T-helper 1 cell treated with Interleukin-12 subunit alpha and Interleukin-12 subunit beta and Interleukin-4 antibody, amounts not matched to agents 30 μg/mL and 1 μg/mL, for 36 hours (primary cell): ENCODE data around the gene TAS2R46.

Experiments used
- H3K27ac Mint-ChIP-seq: one replicate; pipeline ENCODE4 v1.8.0; 2021; ENCODE audit warnings: mild to moderate bottlenecking, mixed read lengths
- H3K27me3 Mint-ChIP-seq: one replicate; pipeline ENCODE4 v1.8.0; 2021; ENCODE audit warnings: low read depth, mixed read lengths
- H3K36me3 Mint-ChIP-seq: one replicate; pipeline ENCODE4 v1.8.0; 2021; ENCODE audit warnings: low read depth, mixed read lengths
- H3K4me1 Mint-ChIP-seq: one replicate; pipeline ENCODE4 v1.8.0; 2021; ENCODE audit warnings: low read depth, mixed read lengths
- H3K4me3 Mint-ChIP-seq: one replicate; pipeline ENCODE4 v1.8.0; 2021; ENCODE audit warnings: mild to moderate bottlenecking, moderate library complexity, mixed read lengths
- H3K9me3 Mint-ChIP-seq: one replicate; pipeline ENCODE4 v1.8.0; 2021; ENCODE audit warnings: mixed read lengths

TAS2R46 gene

DNA sequence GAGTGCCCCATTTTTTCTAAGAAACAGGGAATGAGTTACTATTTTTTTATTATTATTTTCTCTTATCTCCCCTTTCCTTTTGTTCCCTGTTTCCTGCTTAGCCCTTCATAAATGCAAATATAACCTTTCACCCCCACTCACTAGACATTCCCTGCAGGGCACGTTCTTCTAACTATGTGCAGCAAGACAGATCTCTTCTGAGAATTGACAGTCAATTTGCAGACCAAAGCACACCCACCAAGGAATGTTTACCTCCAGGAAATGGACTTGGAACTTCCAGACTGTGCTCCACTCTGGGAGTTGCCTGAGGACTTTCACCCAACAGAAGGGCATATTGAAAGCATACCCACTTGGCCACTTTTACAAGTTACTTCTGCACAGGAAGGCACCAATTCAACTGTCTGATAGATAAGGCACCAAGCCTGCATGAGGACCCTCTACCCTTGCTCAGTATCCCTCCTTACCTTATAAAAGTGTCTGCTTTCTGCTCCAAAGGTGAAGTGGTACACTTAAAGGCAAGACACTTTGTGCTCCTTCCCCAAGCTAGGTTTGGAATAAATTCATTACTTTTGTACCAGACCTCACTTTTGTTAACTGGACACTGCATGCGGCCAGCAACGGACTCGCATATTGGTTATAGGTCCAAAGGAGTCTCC lies 46.2 kb downstream of the TAS2R46 start:
- Mint-ChIP-seq H3K27ac (no peak overlapping the region), H3K4me3 (no peak overlapping the region), H3K36me3 (peaks cover 5% of the 10 kb centered on the region), H3K4me1 (peaks cover 3% of the 10 kb centered on the region), H3K9me3 (no peaks in the 10 kb centered on the region), H3K27me3 (no peaks in the 10 kb centered on the region)

DNA sequence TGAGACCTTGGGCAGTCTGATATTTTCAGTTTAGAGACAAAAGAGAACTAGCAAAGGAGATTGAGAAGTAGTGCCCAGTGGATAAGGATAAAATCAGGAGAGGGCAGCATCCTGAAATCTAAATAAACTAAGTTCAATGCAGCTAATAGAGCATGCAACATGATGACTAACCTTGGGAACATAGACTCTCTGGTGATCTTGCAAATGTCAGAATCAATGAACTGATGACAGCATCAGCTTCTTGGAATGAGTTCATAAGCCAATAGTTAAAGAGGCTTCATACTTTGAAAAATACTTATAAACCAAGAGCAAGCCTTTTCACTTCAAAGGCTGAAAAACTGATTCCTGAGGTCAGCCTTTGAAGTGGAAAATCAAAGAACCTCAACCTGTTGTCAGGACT lies 47.9 kb downstream of the TAS2R46 start:
- no peak overlapping the region for H3K27ac Mint-ChIP-seq
- no peaks in the 10 kb centered on the region for H3K9me3 Mint-ChIP-seq
- no peaks in the 10 kb centered on the region for H3K27me3 Mint-ChIP-seq
- H3K36me3 Mint-ChIP-seq, result peaks cover 5% of the 10 kb centered on the region
- no peak overlapping the region for H3K4me3 Mint-ChIP-seq
- peaks cover 3% of the 10 kb centered on the region for H3K4me1 Mint-ChIP-seq
